Measurements from ENCODE around the gene TCF25.

- TF ChIP-seq, protein P1, sequence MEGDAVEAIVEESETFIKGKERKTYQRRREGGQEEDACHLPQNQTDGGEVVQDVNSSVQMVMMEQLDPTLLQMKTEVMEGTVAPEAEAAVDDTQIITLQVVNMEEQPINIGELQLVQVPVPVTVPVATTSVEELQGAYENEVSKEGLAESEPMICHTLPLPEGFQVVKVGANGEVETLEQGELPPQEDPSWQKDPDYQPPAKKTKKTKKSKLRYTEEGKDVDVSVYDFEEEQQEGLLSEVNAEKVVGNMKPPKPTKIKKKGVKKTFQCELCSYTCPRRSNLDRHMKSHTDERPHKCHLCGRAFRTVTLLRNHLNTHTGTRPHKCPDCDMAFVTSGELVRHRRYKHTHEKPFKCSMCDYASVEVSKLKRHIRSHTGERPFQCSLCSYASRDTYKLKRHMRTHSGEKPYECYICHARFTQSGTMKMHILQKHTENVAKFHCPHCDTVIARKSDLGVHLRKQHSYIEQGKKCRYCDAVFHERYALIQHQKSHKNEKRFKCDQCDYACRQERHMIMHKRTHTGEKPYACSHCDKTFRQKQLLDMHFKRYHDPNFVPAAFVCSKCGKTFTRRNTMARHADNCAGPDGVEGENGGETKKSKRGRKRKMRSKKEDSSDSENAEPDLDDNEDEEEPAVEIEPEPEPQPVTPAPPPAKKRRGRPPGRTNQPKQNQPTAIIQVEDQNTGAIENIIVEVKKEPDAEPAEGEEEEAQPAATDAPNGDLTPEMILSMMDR (IDR thresholded peaks at IDR 0.05; ENCODE audit: poor library complexity) = no peak
- no peak for TF ChIP-seq EZH2 (IDR thresholded peaks at IDR 0.05; ENCODE audit: borderline replicate concordance)
Measured at GRCh38 chr16:89880477-89881367, 7.3 kb downstream of the TCF25 start.

All from hepatocyte (in vitro differentiated cells).